NCI-H1105 treated with DMSO at 0.1 percent for 48 hours (cell line): ENCODE measurements around the gene DDC.
"Not testable (repeated sequence)": the region's sequence is repeated elsewhere in the genome, so short reads cannot be mapped to it uniquely, and the experiment has no call there.

Experiments used
- DNase-seq: peaks from one replicate; lab custom pipeline; 2025; lab: John Stamatoyannopoulos, UW

Gene DDC

GRCh38 chr7:50486512-50486911 lies 78.7 kb downstream of the DDC start:
- DNase-seq: no peak

GRCh38 chr7:50481867-50482266 lies 83.3 kb downstream of the DDC start:
- DNase-seq: no peak

- DNase-seq: no peak
Observed at GRCh38 chr7:50480797-50481196, 84.4 kb downstream of the DDC start.

DNA sequence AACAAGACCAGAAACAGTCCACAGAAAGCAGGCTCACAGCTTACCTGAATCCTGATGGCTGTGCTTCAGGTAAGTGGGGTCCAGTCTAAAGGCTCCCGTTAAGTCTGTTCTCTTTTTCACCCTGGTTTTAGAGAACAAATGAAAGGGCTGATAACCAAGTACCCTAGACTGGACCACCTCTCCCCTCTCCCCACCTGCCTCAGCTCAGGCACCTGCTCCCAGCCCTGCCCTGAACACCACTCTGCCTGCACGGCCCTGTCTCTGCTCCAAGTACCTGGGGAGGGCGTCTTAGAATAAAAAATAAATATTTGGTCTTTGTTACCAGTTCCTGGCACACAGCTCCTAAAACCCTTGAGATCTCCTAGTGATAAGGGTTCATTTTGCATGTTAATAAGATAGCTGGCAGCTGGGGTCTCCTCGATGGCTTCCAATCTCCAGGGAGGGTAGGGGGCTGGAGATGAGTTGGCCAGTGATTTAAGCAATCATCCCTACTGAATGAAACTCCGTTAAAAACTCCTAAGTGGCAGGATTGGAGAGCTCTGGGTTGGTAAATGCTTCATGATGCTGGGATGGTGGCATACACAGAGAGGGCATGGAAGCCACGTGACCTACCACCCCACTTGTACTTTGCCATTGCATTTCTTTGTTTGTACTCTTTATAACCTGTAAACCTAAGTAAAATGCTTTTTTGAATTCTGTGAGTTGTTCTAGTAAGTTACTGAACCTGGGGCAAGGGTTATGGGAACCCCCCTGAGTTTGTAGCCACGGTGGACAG lies 85.3 kb downstream of the DDC start:
- DNase-seq: peak; percentile 76

DNA sequence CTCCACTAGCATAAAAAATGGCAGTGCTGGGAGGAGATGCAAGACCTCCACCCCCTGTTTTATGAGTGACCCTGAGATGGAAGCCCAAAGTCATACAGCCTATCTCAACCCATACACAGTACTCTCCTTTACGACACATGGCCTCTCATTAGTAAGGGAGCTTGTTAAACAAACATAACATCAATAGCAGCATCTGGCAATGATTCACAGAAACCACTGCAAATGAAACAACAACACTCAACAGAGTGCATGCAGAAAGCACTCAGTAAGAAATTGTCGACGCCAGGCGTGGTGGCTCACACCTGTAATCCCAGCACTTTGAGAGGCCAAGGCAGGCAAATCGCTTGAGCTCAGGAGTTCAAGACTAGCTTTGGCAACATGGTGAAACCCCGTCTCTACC lies 87.6 kb downstream of the DDC start:
- DNase-seq: no peak

DNA sequence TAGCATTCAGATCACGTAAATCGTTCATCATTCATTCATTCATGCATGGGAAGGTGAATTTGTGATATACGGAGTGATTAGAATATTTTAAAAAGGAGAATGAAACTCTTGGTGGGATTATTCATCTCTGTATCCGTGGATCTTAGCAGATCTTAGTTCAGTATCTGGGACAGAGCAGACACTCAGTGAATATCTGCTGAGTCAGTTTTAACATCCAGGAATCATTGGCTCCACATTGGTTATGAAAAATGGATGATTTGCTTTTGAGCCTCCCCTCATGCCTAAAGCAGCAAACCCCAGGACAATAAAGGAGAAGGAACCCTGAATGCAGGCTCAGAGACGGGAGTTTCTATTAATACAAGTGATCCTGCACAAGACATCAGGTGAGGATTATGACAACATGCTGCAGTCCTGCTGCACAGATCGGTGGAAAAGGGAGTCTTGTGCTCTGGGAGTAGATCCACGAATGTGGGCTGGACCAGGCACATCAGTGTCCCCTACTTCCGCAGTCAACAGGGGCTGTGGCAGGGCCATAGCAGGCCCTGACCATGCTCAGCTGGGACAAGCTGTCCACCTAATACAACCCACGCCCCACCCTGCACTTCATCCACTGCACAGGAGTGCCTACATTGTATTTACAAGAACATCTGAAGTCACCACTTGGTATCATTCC lies 88.1 kb downstream of the DDC start:
- no peak for DNase-seq

- no peak for DNase-seq
Observed at GRCh38 chr7:50475340-50475739, 89.9 kb downstream of the DDC start.

- DNase-seq: no peak
Observed at GRCh38 chr7:50474382-50475160, 90.6 kb downstream of the DDC start.

- no peak for DNase-seq
Observed at GRCh38 chr7:50473531-50473930, 91.7 kb downstream of the DDC start.

DNA sequence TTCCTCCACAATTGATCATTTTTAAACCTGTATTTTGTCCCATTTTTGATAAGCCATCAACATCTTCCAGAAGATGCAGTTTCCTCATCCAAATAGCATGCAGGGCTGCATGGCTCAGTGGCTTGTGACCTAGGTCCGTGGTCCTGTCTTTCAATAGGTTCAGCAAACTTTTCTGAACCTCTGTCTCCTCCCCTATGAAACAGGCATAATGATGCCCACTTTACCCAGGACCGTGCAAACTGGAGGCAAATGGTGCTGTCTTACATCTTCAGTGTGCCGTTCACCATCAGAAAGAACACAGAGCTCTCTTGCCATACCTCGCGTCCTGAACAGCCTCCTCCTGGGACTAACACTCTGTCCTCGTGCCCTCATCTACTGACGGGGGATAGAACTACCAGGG lies 92.8 kb downstream of the DDC start:
- no peak for DNase-seq

DNA sequence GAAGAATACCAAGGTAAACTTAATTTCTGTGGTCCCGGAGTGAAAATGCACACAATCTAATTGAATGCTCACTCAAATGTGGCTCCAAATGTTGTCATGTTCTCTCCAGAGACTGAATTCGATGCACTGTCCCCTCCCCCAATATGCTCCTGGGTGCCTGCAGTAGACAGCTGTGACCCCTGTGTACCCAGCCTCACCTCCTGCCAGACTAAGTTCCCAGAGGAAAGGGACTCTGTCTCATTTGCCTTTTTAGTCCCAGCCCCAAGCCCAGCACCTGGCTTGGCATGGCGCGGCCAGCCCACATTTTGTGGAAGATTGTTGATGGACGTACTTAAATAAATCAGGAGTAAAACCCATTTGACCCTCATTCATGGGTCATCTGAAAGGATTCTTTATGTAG lies 93.2 kb downstream of the DDC start:
- DNase-seq: no peak

- no peak for DNase-seq
Observed at GRCh38 chr7:50470250-50471163, 94.7 kb downstream of the DDC start.

DNA sequence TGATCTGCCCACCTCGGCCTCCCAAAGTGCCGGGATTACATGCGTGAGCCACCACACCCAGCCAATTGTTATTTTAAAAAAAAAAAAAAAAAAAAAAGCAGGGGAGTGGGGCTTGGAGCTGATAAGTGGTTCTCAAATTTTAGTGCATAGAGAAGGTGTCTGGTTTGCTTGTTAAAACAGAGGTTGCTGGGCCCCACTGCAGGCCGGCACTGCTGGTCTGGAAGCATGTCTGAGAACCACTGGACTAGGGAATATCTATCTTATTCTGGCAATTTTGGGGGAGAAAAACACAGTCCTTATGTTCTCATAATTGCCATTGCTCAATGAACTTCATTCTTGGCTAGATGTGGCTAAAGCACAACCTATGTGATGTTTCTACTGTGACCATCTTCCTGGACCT lies 96.0 kb downstream of the DDC start:
- DNase-seq: no peak

- DNase-seq: no peak
Observed at GRCh38 chr7:50467817-50468610, 97.2 kb downstream of the DDC start.

DNA sequence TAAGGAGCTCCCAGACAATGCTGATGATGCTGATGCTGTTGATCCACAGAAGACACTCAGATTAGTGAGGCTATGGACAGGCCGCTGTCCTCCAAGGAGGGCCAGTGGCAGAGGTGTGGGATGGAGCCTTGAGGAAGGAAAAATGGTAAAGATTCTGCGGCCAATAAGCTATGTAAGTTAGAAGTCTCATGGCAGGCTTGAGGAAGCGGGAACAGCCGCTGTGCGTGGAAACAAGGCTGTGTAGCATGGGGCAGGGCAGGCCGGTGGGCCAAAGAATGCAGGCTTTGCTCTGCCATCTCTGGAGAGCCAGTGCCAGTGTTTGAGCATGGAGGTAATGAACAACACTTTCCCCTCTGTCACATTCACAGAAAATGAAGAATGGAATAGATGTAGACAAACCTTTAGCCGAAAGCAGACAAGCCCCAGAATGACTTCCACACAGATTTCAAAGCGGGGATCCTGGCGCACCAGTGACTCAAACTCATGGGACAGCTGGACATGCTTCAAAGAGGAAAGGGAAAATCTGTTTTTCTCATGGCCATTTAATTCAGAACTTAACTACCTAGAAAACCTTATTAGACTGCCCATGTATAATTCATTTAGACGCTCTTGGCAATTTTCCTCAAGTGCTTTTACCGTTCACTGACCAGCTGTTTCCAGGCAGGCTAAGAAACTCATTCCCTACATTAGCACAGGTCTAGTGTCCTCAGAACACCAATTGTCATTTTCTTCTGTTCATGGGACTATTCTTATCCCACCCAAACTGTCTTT lies 98.2 kb downstream of the DDC start:
- no peak for DNase-seq

GRCh38 chr7:50463035-50463434 lies 102.2 kb downstream of the DDC start:
- no peak for DNase-seq

DNA sequence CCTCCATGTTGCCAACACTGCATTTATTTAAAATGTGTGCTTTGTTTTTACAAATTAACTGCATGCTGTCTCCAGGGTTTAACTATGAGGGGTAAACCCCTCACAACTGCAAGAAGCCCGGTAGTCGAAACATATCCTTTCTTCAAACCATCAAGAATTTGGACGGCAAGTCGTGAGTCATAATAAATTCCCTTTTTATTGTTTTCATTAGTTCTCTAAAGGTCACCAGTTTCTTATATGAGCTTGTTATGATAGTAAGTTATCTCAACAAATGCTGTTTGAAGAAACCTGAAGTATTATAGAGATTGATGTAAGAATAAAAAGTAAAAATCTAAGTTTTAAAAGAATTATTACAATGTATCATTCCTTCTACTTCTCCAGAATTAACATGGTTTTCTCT lies 102.8 kb downstream of the DDC start:
- no peak for DNase-seq

GRCh38 chr7:50461695-50462094 lies 103.5 kb downstream of the DDC start:
- no peak for DNase-seq

DNA sequence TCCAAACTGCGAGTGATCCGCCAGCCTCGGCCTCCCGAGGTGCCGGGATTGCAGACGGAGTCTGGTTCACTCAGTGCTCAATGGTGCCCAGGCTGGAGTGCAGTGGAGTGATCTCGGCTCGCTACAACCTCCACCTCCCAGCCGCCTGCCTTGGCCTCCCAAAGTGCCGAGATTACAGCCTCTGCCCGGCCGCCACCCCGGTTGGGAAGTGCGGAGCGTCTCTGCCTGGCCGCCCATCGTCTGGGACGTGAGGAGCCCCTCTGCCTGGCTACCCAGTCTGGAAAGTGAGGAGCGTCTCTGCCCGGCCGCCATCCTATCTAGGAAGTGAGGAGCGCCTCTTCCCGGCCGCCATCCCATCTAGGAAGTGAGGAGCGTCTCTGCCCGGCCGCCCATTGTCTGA lies 106.0 kb downstream of the DDC start:
- not testable (repeated sequence) for DNase-seq

DNA sequence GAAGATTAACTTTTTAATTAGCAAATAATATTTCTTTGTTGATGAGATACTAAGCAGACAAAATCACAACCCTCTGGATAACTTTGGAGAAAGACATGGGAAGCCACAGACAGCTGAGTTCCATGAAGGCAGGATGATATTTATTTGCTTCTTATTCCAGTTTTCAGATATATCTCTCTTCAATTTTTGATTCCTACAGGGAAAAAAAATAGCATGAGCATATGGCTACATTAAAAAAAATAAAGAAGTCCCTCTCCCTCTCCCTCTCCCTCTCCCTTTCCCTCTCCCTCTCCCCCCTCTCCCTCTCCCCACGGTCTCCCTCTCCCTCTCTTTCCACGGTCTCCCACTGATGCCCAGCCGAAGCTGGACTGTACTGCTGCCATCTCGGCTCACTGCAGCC lies 106.6 kb downstream of the DDC start:
- not testable (repeated sequence) for DNase-seq
